Sigmoid colon (tissue), 4 donors: Measurements from ENCODE around the gene TKT.

ENCODE experiments used
- POLR2AphosphoS5 ChIP-seq, 4 donors: sonication (generic); formaldehyde crosslinking; IDR thresholded peaks; one replicate each; pipeline ENCODE4 v1.6.1; 2017; ENCODE audit warnings: antibody characterized with exemption in 4 of 4
- TF ChIP-seq, protein P1 (sequence below), 4 experiments: fragments of 450-650 bp in 3 of 4; fragments of 200-600 bp in 1 of 4; IDR thresholded peaks; one replicate each; pipeline ENCODE4 v1.5.1; 2016 to 2019; ENCODE audit warnings: antibody characterized with exemption in 4 of 4, mild to moderate bottlenecking in 3 of 4, moderate library complexity in 2 of 4

DNA sequence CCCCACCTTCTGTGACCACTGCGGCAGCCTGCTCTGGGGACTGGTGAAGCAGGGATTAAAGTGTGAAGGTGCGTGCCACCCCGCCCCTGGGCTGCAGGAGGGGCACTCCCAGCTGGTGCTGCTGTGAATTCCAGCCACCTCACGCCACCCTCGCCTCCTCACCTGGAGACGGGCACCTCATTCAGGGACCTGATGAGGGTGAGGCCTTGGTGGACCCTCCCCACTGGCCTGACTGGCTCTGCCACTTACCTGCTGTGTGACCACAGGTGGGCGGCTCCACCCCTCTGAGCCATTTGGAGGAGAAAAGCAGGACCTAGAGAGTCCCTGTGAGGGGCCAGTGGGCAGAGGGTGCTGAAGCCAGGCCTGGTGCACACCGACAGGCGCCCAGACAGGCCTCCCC lies 72.3 kb downstream of the TKT start:
- TF ChIP-seq, protein P1, sequence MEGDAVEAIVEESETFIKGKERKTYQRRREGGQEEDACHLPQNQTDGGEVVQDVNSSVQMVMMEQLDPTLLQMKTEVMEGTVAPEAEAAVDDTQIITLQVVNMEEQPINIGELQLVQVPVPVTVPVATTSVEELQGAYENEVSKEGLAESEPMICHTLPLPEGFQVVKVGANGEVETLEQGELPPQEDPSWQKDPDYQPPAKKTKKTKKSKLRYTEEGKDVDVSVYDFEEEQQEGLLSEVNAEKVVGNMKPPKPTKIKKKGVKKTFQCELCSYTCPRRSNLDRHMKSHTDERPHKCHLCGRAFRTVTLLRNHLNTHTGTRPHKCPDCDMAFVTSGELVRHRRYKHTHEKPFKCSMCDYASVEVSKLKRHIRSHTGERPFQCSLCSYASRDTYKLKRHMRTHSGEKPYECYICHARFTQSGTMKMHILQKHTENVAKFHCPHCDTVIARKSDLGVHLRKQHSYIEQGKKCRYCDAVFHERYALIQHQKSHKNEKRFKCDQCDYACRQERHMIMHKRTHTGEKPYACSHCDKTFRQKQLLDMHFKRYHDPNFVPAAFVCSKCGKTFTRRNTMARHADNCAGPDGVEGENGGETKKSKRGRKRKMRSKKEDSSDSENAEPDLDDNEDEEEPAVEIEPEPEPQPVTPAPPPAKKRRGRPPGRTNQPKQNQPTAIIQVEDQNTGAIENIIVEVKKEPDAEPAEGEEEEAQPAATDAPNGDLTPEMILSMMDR (IDR thresholded peaks at IDR 0.05): no peak
- TF ChIP-seq POLR2AphosphoS5 (IDR thresholded peaks at IDR 0.05): no peak
